NCI-H187 treated with DMSO at 0.1 percent for 48 hours (cell line): ENCODE data around the gene FBXO44.
A peak's percentile ranks its signal among the peaks of the same experiment; 100 is the strongest.
"Not testable (repeated sequence)": the region's sequence is repeated elsewhere in the genome, so short reads cannot be mapped to it uniquely, and the experiment has no call there.

Source experiments
- DNase-seq: peaks from one replicate; lab custom pipeline; 2025; lab: John Stamatoyannopoulos, UW

Gene FBXO44, protein sequence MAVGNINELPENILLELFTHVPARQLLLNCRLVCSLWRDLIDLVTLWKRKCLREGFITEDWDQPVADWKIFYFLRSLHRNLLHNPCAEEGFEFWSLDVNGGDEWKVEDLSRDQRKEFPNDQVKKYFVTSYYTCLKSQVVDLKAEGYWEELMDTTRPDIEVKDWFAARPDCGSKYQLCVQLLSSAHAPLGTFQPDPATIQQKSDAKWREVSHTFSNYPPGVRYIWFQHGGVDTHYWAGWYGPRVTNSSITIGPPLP

DNA sequence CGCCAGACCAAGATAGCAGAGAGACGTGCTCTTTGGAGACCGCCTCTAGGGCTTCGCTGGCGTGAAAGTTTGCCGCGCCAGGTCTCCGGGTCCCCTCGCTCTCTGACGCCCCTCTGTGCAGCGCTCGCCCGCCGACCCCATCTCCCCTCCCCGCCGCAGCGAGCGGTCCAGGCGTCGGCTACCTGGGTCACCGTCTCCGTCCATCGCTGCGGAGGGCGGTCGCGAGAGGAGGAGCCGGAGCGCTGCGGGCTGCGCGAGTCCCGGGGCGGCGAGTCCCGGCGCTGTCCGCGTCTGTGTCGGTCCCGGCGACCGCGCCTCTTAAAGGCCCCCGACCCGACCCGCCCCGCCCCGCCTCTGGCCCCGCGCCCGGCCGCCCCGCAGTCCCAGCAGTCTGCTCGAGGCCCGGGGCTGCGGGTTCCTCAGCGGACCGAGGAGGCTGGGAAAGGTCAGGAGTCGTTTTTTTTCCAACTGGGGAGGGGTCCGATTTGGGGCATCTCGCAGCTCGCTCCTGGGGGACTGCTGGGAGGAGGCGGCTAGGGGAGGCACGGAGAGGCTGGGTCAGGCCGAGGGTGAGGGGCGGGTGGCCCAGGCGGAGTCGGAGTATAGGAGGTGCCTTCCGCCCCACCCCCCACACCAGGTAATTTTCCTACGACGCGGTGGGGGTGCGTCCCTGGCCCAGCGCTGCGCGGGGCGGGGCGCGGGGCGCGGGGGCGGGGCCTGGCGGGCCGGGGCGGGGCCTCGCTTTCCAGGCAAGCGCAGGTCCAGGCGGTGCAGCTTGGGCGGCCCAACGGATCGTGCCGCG is at the start of gene FBXO44, which contains the start of gene FBXO2:
FBXO44 (plus strand) TSS at position 741 of the 802 bp plus-strand sequence. CDS start 959 bp downstream, outside the sequence.
FBXO2 (minus strand) TSS at position 293 of the 802 bp plus-strand sequence; CDS start at position 204, 89 bp downstream.
- no peak for DNase-seq

- DNase-seq, result no peak
These were observed 47.9 kb upstream of the FBXO44 start for GRCh38 chr1:11606775-11607174.

DNA sequence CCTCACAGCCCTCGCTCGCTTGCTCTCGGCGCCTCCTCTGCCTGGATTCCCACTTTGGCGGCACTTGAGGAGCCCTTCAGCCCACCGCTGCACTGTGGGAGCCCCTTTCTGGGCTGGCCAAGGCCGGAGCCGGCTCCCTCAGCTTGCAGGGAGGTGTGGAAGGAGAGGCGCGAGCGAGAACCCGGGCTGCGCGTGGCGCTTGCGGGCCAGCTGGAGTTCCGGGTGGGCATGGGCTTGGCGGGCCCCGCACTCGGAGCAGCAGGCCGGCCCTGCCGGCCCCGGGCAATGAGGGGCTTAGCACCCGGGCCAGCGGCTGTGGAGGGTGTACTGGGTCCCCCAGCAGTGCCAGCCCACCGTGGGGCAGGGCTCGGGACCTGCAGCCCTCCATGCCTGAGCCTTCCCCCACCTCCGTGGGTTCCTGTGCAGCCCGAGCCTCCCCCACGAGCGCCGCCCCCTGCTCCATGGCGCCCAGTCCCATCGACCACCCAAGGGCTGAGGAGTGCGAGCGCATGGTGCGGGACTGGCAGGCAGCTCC is 46.0 kb upstream of the FBXO44 start:
- not testable (repeated sequence) for DNase-seq

DNA sequence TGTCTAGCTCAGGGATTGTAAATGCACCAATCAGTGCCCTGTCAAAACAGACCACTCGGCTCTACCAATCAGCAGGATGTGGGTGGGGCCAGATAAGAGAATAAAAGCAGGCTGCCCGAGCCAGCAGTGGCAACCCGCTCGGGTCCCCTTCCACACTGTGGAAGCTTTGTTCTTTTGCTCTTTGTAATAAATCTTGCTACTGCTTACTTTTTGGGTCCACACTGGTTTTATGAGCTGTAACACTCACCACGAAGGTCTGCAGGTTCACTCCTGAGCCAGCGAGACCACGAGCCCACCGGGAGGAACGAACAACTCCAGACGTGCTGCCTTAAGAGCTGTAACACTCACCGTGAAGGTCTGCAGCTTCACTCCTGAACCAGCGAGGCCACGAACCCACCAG is 45.3 kb upstream of the FBXO44 start:
- not testable (repeated sequence) for DNase-seq

- DNase-seq, result no peak
These were observed 44.0 kb upstream of the FBXO44 start for GRCh38 chr1:11610629-11611180.

GRCh38 chr1:11611638-11612327 is 42.9 kb upstream of the FBXO44 start:
- no peak for DNase-seq

DNA sequence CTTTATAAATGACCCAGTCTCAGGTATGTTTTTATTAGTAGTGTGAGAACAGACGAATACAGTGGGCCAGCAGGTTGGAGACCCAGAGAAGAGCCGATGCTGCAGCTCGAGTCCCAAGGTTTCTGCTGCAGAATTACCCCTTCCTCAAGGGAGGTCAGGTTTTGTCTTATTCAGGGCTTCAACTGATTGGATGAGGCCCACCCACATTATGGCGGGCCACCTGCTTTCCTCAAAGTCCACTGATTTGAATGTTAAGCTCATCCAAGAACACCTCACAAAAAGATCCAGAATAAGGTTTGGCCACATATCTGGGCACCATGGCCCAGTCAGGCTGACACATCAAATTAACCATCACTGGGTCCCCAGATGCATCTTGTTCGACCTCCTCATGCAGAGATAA is 41.3 kb upstream of the FBXO44 start:
- no peak for DNase-seq

GRCh38 chr1:11615090-11615489 is 39.6 kb upstream of the FBXO44 start:
- DNase-seq, result no peak

DNA sequence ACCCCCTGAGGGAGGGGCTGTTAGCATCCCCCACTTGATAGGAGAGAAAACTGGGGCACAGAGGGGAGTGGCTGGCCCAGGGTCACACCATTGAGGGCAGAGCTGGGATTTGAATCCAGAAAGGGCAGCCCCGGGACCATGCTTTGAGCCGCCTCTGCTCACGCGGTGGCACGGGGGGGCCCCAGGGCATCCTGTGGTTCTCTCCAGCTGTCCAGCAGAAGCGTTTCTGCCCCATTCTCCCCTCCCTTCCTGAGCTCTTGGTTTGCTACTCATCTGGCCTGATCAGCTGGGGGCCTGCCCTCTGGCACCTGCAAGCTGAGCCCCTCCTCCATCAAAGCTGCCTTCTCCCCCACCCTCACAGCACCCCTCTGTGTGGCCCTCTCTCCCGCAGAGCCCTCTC is 37.9 kb upstream of the FBXO44 start:
- no peak for DNase-seq

DNA sequence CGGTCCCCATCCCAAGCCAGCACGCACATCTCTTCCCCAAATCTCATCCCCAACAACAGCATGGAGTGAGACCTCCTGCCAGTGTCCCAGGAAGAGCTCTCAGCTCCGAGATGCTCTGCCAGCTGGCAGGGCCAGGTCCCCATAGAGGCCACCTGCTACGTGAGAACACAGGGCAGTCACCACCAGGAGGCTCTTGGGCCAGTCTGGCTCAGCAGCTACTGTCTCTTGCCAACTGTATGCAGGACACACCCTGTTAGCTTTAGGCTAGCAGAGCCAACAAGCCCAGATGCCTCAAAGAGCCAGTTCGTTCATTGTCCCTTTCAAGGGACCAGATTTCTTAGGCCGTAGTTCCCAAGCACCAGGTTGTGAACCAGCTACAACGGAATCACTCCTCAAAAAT is 37.4 kb upstream of the FBXO44 start:
- DNase-seq, result no peak

DNA sequence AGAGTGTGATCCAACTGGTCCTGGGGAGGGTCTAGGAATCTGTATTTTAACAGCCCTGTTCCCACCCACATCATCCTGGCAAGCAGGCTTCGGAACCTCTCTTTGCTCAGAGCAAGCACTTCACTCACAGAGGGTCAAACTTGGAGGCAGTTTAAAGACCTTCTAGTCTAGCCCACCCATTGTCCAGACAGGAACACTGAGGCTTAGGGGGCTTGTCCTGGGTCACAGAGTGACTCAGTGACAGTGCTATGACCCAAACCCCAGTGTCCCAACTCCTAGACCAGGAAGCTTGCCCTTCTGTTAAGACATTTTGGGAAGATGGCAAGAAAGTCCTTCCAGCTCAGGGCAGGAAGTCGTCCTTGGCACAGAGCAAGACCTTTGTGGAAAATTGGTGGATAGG is 36.9 kb upstream of the FBXO44 start:
- DNase-seq, result no peak

DNA sequence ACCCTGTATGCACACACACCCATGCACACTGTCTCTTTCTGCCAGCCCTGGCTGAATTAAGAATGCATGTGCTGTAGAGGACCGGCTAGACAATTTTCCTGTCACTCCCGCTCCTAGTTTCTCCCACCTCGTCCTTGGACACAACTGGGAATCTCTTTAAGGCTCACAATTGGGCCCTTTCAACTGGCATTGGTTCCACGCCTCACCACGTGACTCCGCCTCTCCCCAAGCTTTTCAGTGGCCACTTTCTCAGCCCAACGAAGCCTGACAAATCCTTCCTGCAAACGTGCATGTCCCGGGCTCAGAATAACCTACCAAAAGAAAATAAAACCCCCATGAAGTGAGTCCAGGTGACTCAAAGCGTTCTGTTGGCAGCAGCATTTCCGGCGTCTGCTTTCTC is 34.3 kb upstream of the FBXO44 start:
- DNase-seq, result no peak

GRCh38 chr1:11620924-11621323 is 33.8 kb upstream of the FBXO44 start:
- DNase-seq, result no peak

- DNase-seq, result no peak
These were observed 32.3 kb upstream of the FBXO44 start for GRCh38 chr1:11622398-11622797.

DNA sequence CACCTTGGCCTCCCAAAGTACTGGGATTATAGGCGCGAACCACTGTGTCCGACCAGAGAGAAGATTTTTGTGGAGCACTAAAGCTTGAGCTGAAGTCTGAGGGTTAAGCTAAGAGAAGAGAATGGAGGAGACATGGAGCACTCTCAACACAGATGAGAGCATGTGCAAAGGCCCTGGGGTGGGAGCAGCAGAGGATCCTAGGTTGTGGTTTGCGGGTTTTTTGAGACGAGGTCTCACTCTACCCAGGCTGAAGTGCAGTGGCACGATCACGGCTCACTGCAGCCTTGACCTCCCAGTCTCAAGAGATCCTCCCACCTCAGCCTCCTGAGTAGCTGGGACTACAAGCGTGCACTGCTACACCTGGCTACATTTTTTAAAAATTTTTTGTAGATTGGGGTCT is 31.0 kb upstream of the FBXO44 start:
- no peak for DNase-seq

DNA sequence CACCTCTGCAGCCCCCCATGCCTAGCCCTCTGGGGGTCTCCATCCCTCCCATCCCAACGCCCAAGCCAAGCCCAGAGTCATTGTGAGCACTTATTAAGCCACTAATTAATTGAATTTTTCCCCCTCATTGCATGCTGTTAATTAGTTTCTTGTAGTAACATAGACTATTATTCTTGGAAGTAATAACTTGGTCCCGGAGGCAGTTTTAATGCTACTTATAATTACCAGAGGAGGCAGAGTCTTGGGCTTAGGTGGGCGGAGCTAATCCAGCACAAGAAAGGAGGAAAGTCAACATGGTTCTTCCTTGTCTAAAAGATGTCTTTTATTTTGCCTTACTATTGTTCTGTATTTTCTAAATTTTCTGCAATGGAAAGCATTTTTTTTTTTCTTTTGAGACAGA is 28.1 kb upstream of the FBXO44 start:
- no peak for DNase-seq

- DNase-seq, result no peak
These were observed 25.9 kb upstream of the FBXO44 start for GRCh38 chr1:11628767-11629166.

GRCh38 chr1:11629184-11630016 is 25.3 kb upstream of the FBXO44 start:
- DNase-seq, result peak; percentile 47

GRCh38 chr1:11634365-11635192 is 20.1 kb upstream of the FBXO44 start:
- DNase-seq, result peak; percentile 95

DNA sequence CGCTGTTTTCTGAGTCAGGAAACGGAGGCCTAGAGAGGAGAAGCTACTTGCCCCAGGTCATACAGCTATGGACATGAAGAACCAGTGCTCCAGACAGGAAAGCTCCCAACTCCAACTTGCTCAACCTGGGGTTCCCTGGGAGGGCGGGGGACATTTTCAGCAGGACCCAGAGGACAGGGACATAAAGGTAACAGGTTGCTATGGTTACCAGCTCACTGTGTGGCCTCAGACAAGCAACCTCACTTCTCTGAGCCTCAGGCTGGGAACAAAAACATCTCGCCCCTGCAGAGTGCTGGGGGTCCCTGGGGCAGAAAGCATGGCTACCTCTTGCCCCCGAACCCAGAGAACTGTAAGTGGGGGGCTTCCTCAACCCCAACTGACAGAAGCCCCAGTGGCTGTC is 16.6 kb upstream of the FBXO44 start:
- DNase-seq, result no peak
